Neuronal stem cell (in vitro differentiated cells): ENCODE data around the gene LRRC34.

Source experiments
- DNase-seq: peaks from one replicate; pipeline ENCODE4 v3.0.0-alpha.2; 2013; ENCODE audit warnings: low spot score
- H2AFZ ChIP-seq: one replicate; pipeline ENCODE4 v1.6.1; 2013; ENCODE audit warnings: mild to moderate bottlenecking, low read length, inconsistent platforms
- H2AK5ac ChIP-seq: 2 replicates; pipeline ENCODE4 v1.6.1; 2013; ENCODE audit warnings: low read depth, mild to moderate bottlenecking, inconsistent platforms, low read length, moderate library complexity, mixed read lengths
- H2BK120ac ChIP-seq: 2 replicates; pipeline ENCODE4 v1.6.1; 2013; ENCODE audit warnings: low read depth, mild to moderate bottlenecking, inconsistent platforms, low read length, moderate library complexity, mixed read lengths
- H2BK12ac ChIP-seq: one replicate; pipeline ENCODE4 v1.6.1; 2013; ENCODE audit warnings: low read length, inconsistent platforms
- H2BK15ac ChIP-seq: 2 replicates; pipeline ENCODE4 v1.6.1; 2013; ENCODE audit warnings: mild to moderate bottlenecking, low read length, inconsistent platforms, mixed read lengths
- H2BK5ac ChIP-seq: one replicate; pipeline ENCODE4 v1.6.1; 2013; ENCODE audit warnings: inconsistent platforms, mild to moderate bottlenecking, low read length, moderate library complexity
- H3K14ac ChIP-seq: one replicate; pipeline ENCODE4 v1.6.1; 2013; ENCODE audit warnings: low read length, inconsistent platforms
- H3K18ac ChIP-seq: 2 replicates; pipeline ENCODE4 v1.6.1; 2013; ENCODE audit warnings: low read length, inconsistent platforms
- H3K23ac ChIP-seq: 2 replicates; pipeline ENCODE4 v1.6.1; 2013; ENCODE audit warnings: low read depth, mild to moderate bottlenecking, mixed read lengths, low read length, inconsistent platforms; ENCODE audit not compliant: poor library complexity
- H3K27ac ChIP-seq: replicated peaks from 3 replicates; pipeline ENCODE4 v1.5.1; 2013; ENCODE audit warnings: low read length, inconsistent platforms
- H3K27me3 ChIP-seq, 3 experiments: 2 replicates each; pipeline ENCODE4 v1.6.1; 2013; ENCODE audit warnings: low read length in 3 of 3, mild to moderate bottlenecking in 2 of 3, inconsistent platforms in 1 of 3, low read depth in 1 of 3, mixed read lengths in 1 of 3, moderate library complexity in 1 of 3; ENCODE audit not compliant: control insufficient read depth in 3 of 3, insufficient read depth in 3 of 3
- H3K36me3 ChIP-seq, 2 donors: replicated peaks in 1 of 2; 2 replicates each; pipeline ENCODE4 v1.6.1; 2013; ENCODE audit warnings: low read length in 2 of 2; ENCODE audit not compliant: control insufficient read depth in 2 of 2, insufficient read depth in 2 of 2
- H3K4ac ChIP-seq: 2 replicates; pipeline ENCODE4 v1.6.1; 2013; ENCODE audit warnings: inconsistent platforms, mild to moderate bottlenecking, low read length, moderate library complexity
- H3K4me1 ChIP-seq, 2 donors: 1 replicate in 1 of 2; 2 replicates in 1 of 2; pipeline ENCODE4 v1.6.1; 2013; ENCODE audit warnings: low read length in 2 of 2, low read depth in 1 of 2; ENCODE audit not compliant: control insufficient read depth in 2 of 2, insufficient read depth in 1 of 2
- H3K4me2 ChIP-seq: one replicate; pipeline ENCODE4 v1.6.1; 2013; ENCODE audit warnings: mild to moderate bottlenecking, low read length, inconsistent platforms; ENCODE audit not compliant: insufficient read depth, poor library complexity, severe bottlenecking
- H3K4me3 ChIP-seq, 2 donors: 2 replicates each; pipeline ENCODE4 v1.5.1; 2013; ENCODE audit warnings: low read length in 2 of 2, mild to moderate bottlenecking in 2 of 2, inconsistent platforms in 1 of 2, moderate library complexity in 1 of 2
- H3K79me1 ChIP-seq: one replicate; pipeline ENCODE4 v1.6.1; 2013; ENCODE audit warnings: low read depth, mild to moderate bottlenecking, inconsistent platforms, low read length, moderate library complexity
- H3K9ac ChIP-seq: one replicate; pipeline ENCODE4 v1.6.1; 2013; ENCODE audit warnings: mild to moderate bottlenecking, low read depth, low read length, inconsistent platforms; ENCODE audit not compliant: poor library complexity
- H3K9me3 ChIP-seq, 2 donors: replicated peaks in 1 of 2; 2 replicates each; pipeline versions ENCODE3 to v1.6.1; 2013; ENCODE audit warnings: low read length in 2 of 2, mild to moderate bottlenecking in 2 of 2, inconsistent platforms in 1 of 2, low read depth in 1 of 2, mixed read lengths in 1 of 2, moderate library complexity in 1 of 2; ENCODE audit not compliant: control insufficient read depth in 2 of 2, insufficient read depth in 1 of 2
- H4K8ac ChIP-seq: one replicate; pipeline ENCODE4 v1.6.1; 2013; ENCODE audit warnings: low read depth, mild to moderate bottlenecking, inconsistent platforms, low read length, moderate library complexity
- H4K91ac ChIP-seq: one replicate; pipeline ENCODE4 v1.6.1; 2013; ENCODE audit warnings: low read length, low read depth, mild to moderate bottlenecking, inconsistent platforms; ENCODE audit not compliant: poor library complexity
- WGBS, 2 donors: extraction: QIAGEN DNeasy Blood & Tissue Kit; methylation state at CpG; one replicate each; pipeline ENCODE4 v1.1.7; 2013; ENCODE audit warnings: missing lambda C conversion rate in 2 of 2, mixed read lengths in 1 of 2; ENCODE audit not compliant: insufficient read length in 2 of 2, insufficient replicate concordance in 1 of 2; ENCODE audit errors: extremely low coverage in 2 of 2; 5-methylcytosine and 5-hydroxymethylcytosine counted together

Gene LRRC34

DNA sequence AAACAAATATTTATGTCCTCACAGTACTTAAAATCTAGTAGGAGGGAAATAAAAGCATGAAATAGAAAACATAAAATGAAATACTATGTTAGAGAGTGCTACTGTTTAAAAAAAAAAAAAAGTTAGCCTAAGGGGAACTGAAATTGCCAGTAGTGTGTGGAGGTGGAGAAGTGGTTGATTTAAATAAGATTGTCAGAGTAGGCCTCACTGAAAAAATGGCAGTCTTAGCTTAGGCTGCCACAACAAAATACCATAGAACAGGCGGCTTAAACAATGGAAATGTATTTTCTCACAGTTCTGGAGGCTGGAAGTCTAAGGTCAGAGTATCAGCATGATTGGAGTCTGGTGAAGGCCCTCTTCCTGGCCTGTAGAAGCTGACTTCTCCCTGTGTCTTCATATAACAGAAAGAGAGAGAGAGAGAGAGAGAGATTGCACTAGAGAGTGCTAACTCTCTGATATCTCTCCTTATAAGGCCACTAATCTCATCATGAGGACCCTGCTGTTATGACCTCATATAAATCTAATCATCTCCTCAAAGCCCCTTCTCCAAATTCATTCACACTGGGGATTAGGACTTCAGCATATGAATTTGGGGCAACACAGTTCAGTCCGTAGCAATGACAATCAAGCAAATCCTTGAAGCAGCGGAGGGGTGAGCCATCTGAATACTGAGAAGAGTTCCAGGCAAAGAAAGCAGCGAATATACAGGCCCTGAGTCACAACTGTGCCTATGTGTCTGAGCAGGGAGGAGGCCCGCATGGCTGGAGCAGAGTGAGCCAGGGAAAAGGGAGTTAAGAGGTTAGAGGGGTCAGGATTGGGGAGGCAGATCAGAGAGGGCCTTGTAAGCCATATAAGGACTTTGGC lies 23.6 kb upstream of the LRRC34 start:
- WGBS, 2 donors = no CpG with 5 or more reads among the region's 5 CpGs
- Histone ChIP-seq H2BK5ac (no peak overlapping the region), H2AFZ (peak overlapping the region; percentile 59), H3K27me3 (peaks cover 0 to 9% (median 0%) of the 10 kb centered on the region in 3 experiments), H4K8ac (no peak overlapping the region), H3K4me2 (no peak overlapping the region), H4K91ac (no peak overlapping the region), H3K36me3 (no peaks in the 10 kb centered on the region), H3K14ac (no peak overlapping the region), H3K9ac (no peak overlapping the region), H3K27ac (no peak overlapping the region), H2BK12ac (no peak overlapping the region), H3K9me3 (no peaks in the 10 kb centered on the region), H2AK5ac (no peak overlapping the region), H2BK15ac (no peak overlapping the region), H2BK120ac (no peak overlapping the region), H3K4ac (no peak overlapping the region), H3K23ac (no peak overlapping the region), H3K18ac (no peak overlapping the region), H3K79me1 (no peaks in the 10 kb centered on the region), H3K4me3 (no peak overlapping the region), H3K4me1 (peaks cover 3 to 6% of the 10 kb centered on the region in 2 donors)
- DNase-seq = no peak

DNA sequence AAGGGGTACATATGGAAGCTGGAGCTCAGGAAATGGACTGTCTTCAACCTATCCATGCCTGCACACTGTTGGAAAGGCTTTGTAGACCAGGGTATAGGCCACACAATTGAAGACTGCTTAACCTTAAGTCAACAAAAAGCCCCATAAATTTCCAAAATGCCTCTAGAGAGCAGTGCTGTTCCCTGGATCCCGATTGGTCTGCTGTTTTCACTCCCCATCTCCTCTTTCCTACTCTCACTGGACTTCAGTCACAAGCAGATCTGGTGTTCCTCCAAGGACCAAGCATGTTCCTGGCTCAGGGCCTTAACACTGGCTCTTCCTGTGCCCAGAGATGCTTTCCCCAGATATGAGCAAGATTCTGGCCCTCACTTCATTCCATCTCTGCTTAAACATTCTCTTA lies 22.8 kb upstream of the LRRC34 start:
- H3K36me3 ChIP-seq = no peaks in the 10 kb centered on the region
- H3K18ac ChIP-seq = no peak overlapping the region
- H2AK5ac ChIP-seq = no peak overlapping the region
- H2BK120ac ChIP-seq = no peak overlapping the region
- no peak for DNase-seq
- H3K23ac ChIP-seq = no peak overlapping the region
- H3K9ac ChIP-seq = no peak overlapping the region
- no peak overlapping the region for H3K14ac ChIP-seq
- H3K79me1 ChIP-seq = no peaks in the 10 kb centered on the region
- no peak overlapping the region for H3K4me3 ChIP-seq
- peaks cover 3 to 6% of the 10 kb centered on the region in 2 donors for H3K4me1 ChIP-seq
- H3K27ac ChIP-seq = no peak overlapping the region
- H2BK15ac ChIP-seq = no peak overlapping the region
- no peak overlapping the region for H2BK5ac ChIP-seq
- no peak overlapping the region for H4K91ac ChIP-seq
- H3K27me3 ChIP-seq = peaks cover 0 to 9% (median 0%) of the 10 kb centered on the region in 3 experiments
- H3K4ac ChIP-seq = no peak overlapping the region
- H3K9me3 ChIP-seq = no peaks in the 10 kb centered on the region
- H3K4me2 ChIP-seq = no peak overlapping the region
- H4K8ac ChIP-seq = no peak overlapping the region
- H2AFZ ChIP-seq = no peak overlapping the region
- WGBS, 2 donors = no CpG with 5 or more reads among the region's 1 CpG
- H2BK12ac ChIP-seq = no peak overlapping the region

DNA sequence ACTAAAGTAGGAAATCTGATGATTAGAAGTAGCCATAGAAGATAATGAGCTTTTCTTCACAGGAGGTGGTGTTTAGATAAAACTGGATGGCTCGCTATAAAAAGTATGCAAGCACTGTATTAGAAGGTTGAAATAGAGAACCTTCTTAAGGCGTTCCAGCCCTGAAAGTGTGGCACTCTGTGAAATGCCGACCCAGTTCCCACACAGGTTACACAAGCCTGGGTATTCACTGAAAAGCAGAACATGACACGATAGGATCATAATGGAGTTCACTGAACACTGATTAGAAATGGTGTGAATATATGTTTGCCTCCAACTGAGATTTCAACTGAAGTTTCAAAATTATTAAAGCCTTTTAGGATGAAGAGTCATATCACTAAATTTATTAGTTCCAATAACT lies 15.0 kb upstream of the LRRC34 start:
- Histone ChIP-seq H3K9ac (no peak overlapping the region), H3K4ac (no peak overlapping the region), H2BK120ac (no peak overlapping the region), H3K9me3 (no peaks in the 10 kb centered on the region), H2BK15ac (no peak overlapping the region), H3K4me2 (no peak overlapping the region), H2BK5ac (no peak overlapping the region), H4K91ac (no peak overlapping the region), H2AK5ac (no peak overlapping the region), H3K79me1 (no peaks in the 10 kb centered on the region), H2BK12ac (no peak overlapping the region), H3K27me3 (no peaks in the 10 kb centered on the region), H3K27ac (no peak overlapping the region), H3K23ac (no peak overlapping the region), H3K4me1 (no peaks in the 10 kb centered on the region), H2AFZ (no peak overlapping the region), H3K14ac (no peak overlapping the region), H3K36me3 (no peaks in the 10 kb centered on the region), H3K18ac (no peak overlapping the region), H4K8ac (no peak overlapping the region), H3K4me3 (no peak overlapping the region)
- no CpG with 5 or more reads among the region's 4 CpGs for WGBS, 2 donors
- DNase-seq = no peak

DNA sequence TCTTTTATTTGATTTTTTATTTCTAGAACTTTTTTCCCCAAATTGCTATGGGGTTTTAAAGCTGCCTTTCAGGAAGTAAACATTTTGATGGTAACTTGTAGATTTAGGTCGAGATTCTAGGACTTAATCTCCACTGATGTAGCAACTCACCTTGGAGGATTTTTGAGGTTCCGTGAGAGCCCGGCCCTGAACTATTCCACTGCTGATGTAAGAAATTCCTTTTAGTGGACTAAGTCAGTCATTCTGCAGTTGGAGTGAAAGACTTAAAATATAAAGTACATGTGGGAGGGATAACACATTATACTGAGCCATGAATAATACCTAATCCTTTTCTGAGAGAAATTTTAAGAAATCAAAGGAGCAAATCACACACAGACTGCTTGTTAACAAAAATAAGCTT lies 12.6 kb upstream of the LRRC34 start:
- WGBS, 2 donors = no CpG with 5 or more reads among the region's 3 CpGs
- Histone ChIP-seq H3K14ac (no peak overlapping the region), H3K36me3 (no peaks in the 10 kb centered on the region), H3K9ac (no peak overlapping the region), H2BK15ac (no peak overlapping the region), H4K91ac (no peak overlapping the region), H3K4me1 (no peaks in the 10 kb centered on the region), H3K79me1 (no peaks in the 10 kb centered on the region), H2AFZ (no peak overlapping the region), H3K4me2 (no peak overlapping the region), H3K4me3 (no peak overlapping the region), H2BK12ac (no peak overlapping the region), H3K9me3 (no peaks in the 10 kb centered on the region), H3K18ac (no peak overlapping the region), H2AK5ac (no peak overlapping the region), H2BK120ac (no peak overlapping the region), H3K27me3 (no peaks in the 10 kb centered on the region), H3K4ac (no peak overlapping the region), H3K27ac (no peak overlapping the region), H3K23ac (no peak overlapping the region), H2BK5ac (no peak overlapping the region), H4K8ac (no peak overlapping the region)
- no peak for DNase-seq
